Left renal pelvis (tissue), 4 donors: Measurements from ENCODE around the gene GPC5. TPM values are rescaled to one million over a fixed set of nuclear protein-coding genes. Genes with fewer than 3 reads are reported as not detected.

Source experiments
- DNase-seq, 4 donors: peaks; one replicate each; pipeline ENCODE4 v3.0.0-alpha.2; 2013; ENCODE audit warnings: low read depth in 4 of 4, low spot score in 3 of 4
- polyA plus RNA-seq, 4 donors: library from polyadenylated mRNA; unstranded; fragments of 120-200 nt; gene quantifications; one replicate each; pipeline ENCODE4 v1.2.1, GENCODE V29; 2013; ENCODE audit not compliant: insufficient read length in 4 of 4

Gene GPC5
- polyA plus RNA-seq, 4 donors = 1.8 to 5.2 (median 3.4) TPM

- DNase-seq = no peak
Measured at GRCh38 chr13:91533354-91533753, 134.9 kb downstream of the GPC5 start.

DNA sequence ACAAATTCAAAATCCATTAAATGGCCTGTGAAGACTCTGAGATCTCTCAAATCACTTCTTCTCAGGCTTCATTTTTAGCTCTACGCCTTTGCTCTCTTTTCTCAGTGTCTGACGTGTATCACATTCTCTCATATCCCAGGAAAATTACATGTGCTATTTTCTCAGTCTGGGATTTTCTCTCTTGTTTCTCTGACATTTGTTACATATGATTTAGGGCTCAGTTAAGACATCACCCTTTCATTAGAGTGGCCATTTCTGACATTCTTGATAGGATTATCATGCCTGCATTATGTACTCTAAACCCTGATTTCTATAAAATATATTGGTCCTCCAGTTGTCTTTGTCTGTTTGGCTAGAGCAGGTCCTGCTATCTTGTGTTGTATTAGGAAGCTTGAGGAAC, 136.6 kb downstream of the GPC5 start:
- no peak for DNase-seq

- no peak for DNase-seq
Measured at GRCh38 chr13:91537376-91537775, 139.0 kb downstream of the GPC5 start.

DNA sequence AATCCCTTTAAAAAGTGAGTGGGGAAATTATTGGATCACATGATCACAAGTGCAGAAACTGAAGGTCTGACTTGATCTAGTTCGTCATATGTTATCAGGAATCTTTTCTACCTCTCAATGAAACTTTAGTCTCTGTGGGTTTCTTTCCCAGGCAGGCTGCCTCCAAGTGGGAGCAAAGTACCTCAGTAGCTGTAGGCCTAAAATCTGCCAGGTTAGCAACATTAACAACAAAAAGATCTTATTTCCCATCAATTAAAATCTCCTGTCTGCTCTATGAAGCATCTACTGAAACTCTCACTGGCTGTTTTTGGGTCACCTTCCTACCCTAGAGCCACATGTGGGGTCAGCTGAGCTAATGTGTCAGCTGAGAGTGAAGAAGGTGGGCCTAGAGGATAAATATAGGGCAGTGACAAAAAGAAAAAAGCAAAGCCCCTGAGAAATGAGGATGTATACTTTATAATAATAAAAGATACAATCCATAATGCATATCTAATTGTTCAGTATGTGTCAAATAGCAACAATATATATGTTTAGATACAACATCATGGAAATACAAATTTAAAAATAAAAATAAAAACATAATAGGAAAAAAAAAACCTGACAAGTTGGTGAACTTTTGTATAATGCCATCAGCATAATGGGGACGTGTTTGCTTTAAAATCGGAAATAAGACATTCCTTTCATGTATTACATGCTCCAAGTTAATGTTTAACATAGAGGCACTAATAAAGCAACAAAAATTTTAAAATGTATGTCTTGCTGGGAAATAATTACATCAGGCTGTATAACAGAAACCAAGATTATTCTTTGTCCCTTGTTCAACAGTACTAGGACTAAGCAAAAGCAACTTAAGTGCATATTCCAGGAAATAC, 141.1 kb downstream of the GPC5 start:
- DNase-seq = no peak

DNA sequence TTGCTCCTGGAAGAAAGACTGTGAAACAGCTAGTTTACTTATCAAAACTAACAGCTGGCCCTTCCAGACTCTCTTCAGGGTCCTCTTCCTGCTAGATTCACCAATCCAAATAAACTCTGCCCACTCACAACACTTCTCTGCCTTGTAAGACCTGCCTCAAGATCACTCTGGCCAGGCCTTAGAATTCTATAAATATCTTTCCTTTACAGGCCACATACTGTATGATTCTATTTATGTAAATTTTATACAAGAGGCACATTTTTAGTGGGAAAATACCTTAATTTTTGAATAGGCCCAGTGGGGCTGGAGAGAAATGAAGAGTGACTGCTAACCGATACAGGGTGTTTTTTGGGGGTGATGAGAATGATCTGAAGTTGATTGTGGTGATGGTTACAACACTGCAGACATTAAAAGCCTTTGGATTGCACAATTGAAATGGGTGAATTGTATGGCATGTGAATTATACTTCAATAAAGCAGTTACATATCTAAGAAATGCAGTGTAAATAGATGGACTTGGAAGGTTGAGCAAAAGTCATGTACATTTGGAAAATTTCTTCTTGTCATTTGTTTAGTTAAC, 141.8 kb downstream of the GPC5 start:
- no peak for DNase-seq

DNA sequence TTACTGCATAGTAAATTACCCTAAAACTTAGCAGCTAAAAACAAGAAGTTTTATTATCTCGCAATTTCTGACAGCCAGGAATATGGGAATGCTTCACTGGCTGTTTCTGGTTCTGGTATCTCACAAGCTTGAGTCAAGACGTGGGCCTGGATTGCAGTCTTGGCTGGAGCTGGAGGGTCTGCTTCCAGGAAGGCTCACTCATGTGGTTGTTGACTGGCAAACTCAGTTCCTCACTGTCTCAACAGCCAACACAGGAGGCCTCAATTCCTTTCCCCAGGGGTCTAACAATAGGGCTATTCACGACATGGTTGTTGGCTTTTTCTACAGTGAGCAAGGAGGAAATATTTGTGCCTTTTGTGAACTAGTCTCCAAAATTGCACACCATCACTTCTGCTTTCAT, 146.3 kb downstream of the GPC5 start:
- no peak for DNase-seq

DNA sequence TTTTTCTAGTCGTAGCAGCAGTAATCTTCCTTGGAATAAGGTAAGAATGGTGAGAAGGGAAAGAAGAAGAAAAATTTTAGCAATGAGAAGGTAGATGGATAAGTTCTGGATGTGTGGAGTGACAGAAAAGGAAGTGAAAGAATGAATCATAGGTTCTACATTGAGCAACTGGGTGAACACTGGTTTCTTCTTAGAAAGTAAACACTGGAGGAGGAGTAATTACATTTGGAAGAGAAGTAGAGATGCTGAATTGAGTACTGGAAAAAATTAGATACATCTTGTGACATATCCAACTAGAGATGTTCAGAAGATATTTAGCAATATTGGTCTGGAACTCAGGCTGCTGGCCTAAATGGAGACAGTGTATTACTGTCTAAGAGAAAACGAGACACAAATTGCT, 148.5 kb downstream of the GPC5 start:
- no peak for DNase-seq

GRCh38 chr13:91553584-91553983, 155.2 kb downstream of the GPC5 start:
- no peak for DNase-seq

DNA sequence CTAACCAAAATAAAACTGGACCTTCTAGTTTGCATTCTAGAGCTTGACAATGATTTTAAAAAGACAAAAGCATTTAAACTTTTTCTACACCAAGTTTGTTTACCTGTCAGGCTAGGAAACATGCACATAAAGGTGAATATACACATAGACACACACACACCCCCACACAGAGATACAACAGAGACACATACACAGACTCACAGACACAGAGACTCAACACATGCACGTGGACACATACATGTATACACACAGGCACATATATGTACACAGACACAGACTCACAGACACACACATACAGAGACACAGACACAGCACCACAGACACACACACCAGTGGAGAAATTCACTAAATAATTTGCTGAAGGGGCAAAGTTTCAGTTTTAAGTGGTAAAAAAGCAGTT, 155.7 kb downstream of the GPC5 start:
- no peak for DNase-seq

GRCh38 chr13:91557328-91558090, 159.1 kb downstream of the GPC5 start:
- DNase-seq = no peak

- DNase-seq = no peak
Measured at GRCh38 chr13:91563799-91564198, 165.4 kb downstream of the GPC5 start.

GRCh38 chr13:91564396-91564795, 166.0 kb downstream of the GPC5 start:
- DNase-seq = no peak

- no peak for DNase-seq
Measured at GRCh38 chr13:91565296-91565695, 166.9 kb downstream of the GPC5 start.

DNA sequence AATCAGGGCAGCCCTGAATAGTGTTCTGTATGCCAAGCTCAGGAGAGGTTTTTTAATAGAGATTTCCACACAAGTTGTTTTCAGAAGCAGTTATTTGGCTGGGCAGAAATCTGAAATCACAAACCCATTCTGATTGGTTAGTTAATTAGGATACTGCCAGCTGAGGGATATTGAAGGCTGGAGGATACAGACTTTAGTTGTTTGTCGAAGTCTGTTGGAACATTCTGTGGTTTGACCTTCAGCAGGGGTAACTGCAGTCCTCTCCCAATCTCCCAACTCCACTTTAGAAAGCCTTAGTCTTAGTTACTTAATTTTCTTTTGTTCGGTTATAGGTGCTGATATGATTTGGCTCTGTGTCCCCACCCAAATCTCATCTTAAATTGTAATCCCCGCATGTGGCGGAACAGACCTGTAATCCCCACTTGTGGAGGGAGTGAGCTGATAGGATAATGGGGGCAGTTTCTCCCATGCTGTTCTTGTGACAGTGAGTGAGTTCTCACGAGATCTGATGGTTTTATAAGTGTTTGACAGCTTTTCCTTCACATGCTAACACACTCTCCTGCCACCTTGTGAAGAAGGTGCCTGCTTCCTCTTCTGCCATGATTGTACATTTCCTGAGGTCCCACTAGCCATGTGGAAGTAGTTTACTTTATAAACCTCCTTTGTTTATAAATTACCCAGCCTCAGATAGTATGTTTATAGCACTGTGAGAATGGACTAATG, 169.2 kb downstream of the GPC5 start:
- DNase-seq = no peak

DNA sequence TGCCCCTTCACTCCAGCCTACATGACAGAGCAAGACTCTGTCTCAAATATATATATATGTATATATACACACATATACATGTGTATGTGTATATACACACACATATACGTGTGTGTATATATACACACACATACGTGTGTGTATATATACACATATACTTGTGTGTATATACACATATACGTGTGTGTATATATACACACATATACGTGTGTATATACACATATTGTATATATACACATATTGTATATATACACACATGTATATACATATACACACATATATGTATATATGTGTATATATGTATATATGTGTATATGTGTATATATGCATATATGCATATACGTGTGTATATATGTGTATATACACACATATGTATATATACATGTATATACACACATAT, 173.3 kb downstream of the GPC5 start:
- DNase-seq = no peak

GRCh38 chr13:91572439-91572838, 174.0 kb downstream of the GPC5 start:
- DNase-seq = no peak

- DNase-seq = no peak
Measured at GRCh38 chr13:91572944-91573598, 174.7 kb downstream of the GPC5 start.

- DNase-seq = no peak
Measured at GRCh38 chr13:91574766-91575165, 176.3 kb downstream of the GPC5 start.

DNA sequence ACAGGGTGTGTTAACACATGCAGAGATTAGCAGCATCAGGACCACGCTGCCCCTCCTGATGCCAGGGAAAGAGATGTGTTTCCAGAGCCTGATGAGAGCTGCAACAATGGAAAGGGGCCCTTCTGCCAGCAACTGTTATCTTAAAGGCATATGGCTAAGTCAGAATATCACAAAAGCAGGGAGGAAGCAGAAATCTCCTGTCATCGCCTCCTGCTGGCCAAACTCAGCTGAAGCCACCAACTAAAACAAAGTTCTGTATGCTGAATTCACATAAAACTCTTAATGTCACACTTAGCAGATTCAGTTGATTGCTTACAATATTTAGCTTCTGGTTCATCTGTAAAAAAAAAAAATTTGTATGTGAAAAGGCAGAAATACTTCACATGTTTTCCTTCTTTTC, 178.2 kb downstream of the GPC5 start:
- no peak for DNase-seq

DNA sequence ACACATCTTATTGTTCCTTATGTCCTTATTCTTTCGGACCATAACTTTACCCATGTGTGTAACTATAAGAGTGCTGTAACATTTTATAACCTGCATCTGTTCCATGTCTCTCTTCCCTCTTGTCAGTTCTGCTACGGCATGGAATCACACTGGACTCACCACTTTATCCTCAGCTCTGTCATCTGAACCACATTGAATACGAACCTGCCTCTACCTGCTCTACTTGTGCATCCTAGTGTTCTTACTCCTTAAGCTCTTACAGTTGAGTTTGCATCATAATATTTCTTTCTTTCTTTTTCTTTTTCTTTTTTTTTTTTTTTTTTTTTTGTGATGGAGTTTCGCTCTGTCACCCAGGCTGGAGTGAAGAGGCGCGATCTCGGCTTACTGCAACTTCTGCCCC, 180.9 kb downstream of the GPC5 start:
- no peak for DNase-seq
